ENCODE data around the gene ZNF322.

GRCh38 chr6:26599591-26599990, 60.0 kb downstream of the ZNF322 start:
- TF ChIP-seq POLR2AphosphoS5 (IDR thresholded peaks at IDR 0.05; ENCODE audit: low read depth, low read length) (no peak), TAF1 (IDR thresholded peaks at IDR 0.05; ENCODE audit: borderline replicate concordance, insufficient read depth, low read length) (no peak), REST (IDR thresholded peaks at IDR 0.05; ENCODE audit: insufficient read depth in 1 of 2, low read depth in 2 of 2, low read length in 2 of 2) (no peak), SIN3A (IDR thresholded peaks at IDR 0.05; ENCODE audit: borderline replicate concordance, insufficient read depth, low read length) (no peak)
